ENCODE data around the gene PRKN.

The PRKN gene

DNA sequence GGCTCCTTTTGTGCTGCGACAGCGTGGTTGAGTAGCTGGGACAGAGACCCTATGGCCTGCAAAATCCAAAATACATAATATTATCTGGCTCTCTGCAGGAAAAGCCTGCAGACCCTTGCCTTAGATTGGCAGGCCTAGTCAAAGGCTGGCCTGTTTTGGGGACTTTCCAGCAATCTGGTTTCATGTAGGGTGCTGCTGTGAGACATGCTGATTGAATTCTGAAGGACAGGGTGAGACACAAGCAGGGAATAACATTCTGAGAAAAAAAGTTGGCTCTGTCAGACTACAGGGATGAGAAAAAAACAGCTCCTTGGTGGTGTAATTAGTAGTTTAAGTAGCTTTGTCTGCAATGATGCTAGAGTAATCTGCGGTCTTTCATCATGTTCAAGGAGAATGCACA is 1051.0 kb downstream of the PRKN start:
- TF ChIP-seq, protein P1, sequence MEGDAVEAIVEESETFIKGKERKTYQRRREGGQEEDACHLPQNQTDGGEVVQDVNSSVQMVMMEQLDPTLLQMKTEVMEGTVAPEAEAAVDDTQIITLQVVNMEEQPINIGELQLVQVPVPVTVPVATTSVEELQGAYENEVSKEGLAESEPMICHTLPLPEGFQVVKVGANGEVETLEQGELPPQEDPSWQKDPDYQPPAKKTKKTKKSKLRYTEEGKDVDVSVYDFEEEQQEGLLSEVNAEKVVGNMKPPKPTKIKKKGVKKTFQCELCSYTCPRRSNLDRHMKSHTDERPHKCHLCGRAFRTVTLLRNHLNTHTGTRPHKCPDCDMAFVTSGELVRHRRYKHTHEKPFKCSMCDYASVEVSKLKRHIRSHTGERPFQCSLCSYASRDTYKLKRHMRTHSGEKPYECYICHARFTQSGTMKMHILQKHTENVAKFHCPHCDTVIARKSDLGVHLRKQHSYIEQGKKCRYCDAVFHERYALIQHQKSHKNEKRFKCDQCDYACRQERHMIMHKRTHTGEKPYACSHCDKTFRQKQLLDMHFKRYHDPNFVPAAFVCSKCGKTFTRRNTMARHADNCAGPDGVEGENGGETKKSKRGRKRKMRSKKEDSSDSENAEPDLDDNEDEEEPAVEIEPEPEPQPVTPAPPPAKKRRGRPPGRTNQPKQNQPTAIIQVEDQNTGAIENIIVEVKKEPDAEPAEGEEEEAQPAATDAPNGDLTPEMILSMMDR (IDR thresholded peaks at IDR 0.05; ENCODE audit: low read depth, low read length), result no peak

DNA sequence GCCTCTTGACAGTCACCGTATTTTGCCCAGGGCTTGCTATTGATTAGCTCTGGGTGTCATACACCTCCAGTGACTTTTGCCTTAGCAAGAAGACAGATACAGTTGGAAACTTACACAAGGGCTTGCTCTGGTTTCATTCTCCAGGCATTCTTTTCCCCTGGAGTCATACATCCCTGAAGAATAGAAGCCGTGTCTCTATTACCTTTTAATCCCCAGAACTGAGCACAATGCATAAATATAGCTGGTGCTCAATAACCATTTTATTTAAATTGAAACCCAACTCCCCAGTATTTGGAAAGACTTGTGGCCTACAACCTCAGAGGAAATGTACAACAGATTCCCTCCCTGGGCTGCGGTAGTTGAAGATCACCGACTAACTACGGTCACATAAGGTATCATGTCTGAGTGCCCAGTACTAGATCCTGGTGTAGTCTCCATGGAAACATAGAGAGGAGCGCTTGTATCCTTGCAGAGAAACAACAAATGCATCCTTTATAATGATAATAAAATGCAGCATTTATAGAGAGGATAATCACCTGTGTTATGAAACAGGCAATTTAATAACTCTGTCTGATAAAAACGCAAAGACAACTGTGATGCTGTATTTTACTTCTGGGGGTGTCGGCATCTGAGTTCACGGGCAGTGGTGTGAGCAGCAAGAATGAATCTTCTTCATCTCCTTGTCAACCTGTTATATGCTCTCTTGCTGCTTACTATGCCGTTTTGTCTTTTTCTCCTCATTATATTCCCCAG is 1052.5 kb downstream of the PRKN start:
- TF ChIP-seq, protein P1 (IDR thresholded peaks at IDR 0.05; ENCODE audit: low read depth, low read length), result no peak
- no peak for DNase-seq (ENCODE audit: extremely low read depth, low read depth)

More for the DNA sequence above, 1051.0 kb downstream of the PRKN start:
- no peak for DNase-seq (ENCODE audit: extremely low read depth, low read depth)

DNA sequence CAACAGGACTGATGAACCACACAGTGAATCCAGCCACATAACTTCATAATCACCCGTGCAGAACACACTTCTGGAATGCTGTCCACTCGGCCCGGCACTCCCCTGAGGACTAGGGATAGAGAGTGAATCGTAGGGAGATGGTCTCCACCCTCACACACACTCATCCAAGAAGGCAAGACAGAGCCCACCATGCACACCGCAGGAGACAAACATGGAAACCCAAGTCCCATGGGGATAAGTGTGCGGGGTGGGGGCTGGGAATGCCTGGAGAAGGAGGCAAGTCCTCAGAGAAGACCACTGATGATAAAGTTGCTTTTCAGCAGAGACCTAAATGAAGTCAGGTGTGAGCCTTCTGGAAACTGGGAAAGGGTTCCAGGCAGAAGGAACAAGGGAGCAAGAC is 1054.5 kb downstream of the PRKN start:
- TF ChIP-seq, protein P1 (IDR thresholded peaks at IDR 0.05; ENCODE audit: low read depth, low read length), result no peak
- DNase-seq (ENCODE audit: extremely low read depth, low read depth), result no peak

DNA sequence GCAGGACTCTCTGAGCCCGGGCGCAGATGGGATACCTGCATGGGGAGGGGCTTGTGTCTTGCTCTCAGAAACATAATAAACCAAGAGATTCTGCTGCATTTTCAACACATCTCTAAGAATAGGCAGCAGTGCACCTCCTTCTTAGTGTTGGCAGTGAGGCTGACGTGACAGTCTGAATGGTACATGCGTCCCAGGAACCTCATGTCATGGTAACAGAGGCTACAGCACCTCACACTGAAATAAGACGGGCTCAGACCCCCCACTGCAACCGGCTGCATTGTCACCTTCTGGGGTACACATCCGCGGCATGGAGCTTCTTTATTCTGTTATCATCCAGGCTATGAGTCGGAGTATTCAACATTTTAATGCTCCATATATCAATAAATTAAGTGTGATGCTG is 1056.4 kb downstream of the PRKN start:
- DNase-seq (ENCODE audit: extremely low read depth, low read depth), result no peak
- TF ChIP-seq, protein P1 (IDR thresholded peaks at IDR 0.05; ENCODE audit: low read depth, low read length), result no peak

DNA sequence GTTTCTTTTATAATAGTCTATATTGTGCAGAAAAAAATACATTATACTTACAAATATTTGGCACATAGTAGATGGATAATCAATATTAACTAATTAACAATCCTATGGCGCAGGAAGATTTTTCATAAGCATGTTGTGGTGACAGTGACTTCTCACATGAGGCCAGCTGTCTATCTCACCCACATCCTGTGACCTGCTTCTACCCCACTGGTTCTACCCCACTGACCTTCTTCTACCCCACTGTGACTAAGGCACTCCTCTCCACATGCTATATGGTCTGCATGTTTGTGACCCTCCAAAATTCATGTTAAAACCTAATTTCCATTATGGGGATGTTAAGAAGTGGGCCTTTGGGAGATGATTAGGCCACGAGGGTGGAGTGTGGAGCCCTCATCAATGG is 1058.9 kb downstream of the PRKN start:
- TF ChIP-seq, protein P1 (IDR thresholded peaks at IDR 0.05; ENCODE audit: low read depth, low read length), result no peak
- no peak for DNase-seq (ENCODE audit: extremely low read depth, low read depth)

DNA sequence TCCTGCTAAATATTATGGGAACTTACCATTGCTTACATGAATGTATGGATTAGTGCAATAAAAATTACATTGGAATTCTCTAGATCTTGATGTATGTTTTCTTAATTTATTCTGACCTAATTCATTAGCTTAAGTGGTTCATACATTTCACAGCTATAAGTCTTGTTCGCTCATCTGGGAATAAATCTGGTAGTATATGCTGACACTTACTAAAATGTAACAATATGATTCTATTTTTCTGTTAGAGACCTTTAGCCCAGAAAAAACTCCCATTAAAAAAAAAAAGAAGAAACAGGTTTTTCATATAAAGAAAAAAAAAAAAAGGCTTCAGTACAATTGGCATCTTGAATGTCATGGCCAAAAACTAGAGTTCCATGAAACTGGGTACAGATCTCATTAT is 1059.6 kb downstream of the PRKN start:
- TF ChIP-seq, protein P1 (IDR thresholded peaks at IDR 0.05; ENCODE audit: low read depth, low read length), result no peak

DNA sequence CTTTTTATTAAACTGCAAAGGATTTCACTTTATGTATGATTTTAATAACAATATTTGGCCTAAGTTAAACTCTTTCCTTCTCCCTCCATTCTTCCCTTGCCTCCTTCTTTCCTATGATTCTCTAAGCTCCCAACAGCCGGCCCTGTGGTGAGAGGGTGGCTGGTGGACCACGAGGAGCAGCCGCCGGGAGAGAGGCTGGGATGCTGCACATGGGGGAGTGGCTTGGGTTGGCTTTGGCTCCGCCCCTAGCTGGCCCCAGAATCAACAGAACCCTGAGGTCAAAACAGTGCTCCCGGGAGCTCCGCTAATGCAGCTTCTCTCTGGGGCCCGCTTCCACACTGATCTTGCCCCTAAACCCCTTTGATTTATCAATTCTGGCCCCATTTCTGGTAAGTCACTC is 1063.9 kb downstream of the PRKN start:
- no peak for DNase-seq (ENCODE audit: extremely low read depth, low read depth)
- TF ChIP-seq, protein P1 (IDR thresholded peaks at IDR 0.05; ENCODE audit: low read depth, low read length), result no peak

More for the DNA sequence above, 1059.6 kb downstream of the PRKN start:
- no peak for DNase-seq (ENCODE audit: extremely low read depth, low read depth)

Measured in AG09319 (cell line).